Coronary artery (tissue), 2 donors: ENCODE results near the gene HS3ST1.
A peak's percentile ranks its signal among the peaks of the same experiment; 100 is the strongest.

Source experiments
- DNase-seq: peaks from one replicate; pipeline ENCODE4 v3.0.0-alpha.2; 2017; ENCODE audit warnings: low spot score
- H3K27ac ChIP-seq, 2 donors: fragments of 200-600 bp; sonication (generic); one replicate each; pipeline ENCODE4 v1.5.1; 2016 to 2019
- H3K4me3 ChIP-seq: fragments of 200-600 bp; sonication (generic); 2 replicates; pipeline ENCODE4 v1.5.1; 2016; ENCODE audit warnings: mild to moderate bottlenecking, moderate library complexity
- CTCF ChIP-seq: fragments of 200-600 bp; sonication (generic); IDR thresholded peaks from one replicate; pipeline ENCODE4 v1.5.1; 2019; ENCODE audit warnings: antibody characterized with exemption

Gene HS3ST1

GRCh38 chr4:11435557-11435956 lies 6.9 kb upstream of the HS3ST1 start:
- H3K27ac ChIP-seq: no peak overlapping the region
- no peak for TF ChIP-seq CTCF
- no peak for DNase-seq

GRCh38 chr4:11431111-11431510 lies 2.4 kb upstream of the HS3ST1 start:
- no peak for DNase-seq
- no peak for TF ChIP-seq CTCF
- H3K27ac ChIP-seq: no peak overlapping the region
- no peak overlapping the region for H3K4me3 ChIP-seq

More at GRCh38 chr4:11435557-11435956, 6.9 kb upstream of the HS3ST1 start:
- H3K4me3 ChIP-seq: no peak overlapping the region

- no peak overlapping the region for H3K27ac ChIP-seq
- no peak for DNase-seq
- H3K4me3 ChIP-seq: no peak overlapping the region
- no peak for TF ChIP-seq CTCF
Observed at GRCh38 chr4:11430536-11430935, 1.8 kb upstream of the HS3ST1 start.

GRCh38 chr4:11429699-11430045 lies 978 bp upstream of the HS3ST1 start:
- TF ChIP-seq CTCF: no peak
- no peak for DNase-seq
- Histone ChIP-seq H3K27ac (peak overlapping the region in 1 of 2 donors; percentile 12), H3K4me3 (peak overlapping the region; percentile 84)

GRCh38 chr4:11428899-11429698 lies 405 bp upstream of the HS3ST1 start:
- peak; percentile 65 for TF ChIP-seq CTCF
- peak; percentile 80 for DNase-seq
- Histone ChIP-seq H3K27ac (peak overlapping the region; percentile 35 to 76), H3K4me3 (peak overlapping the region; percentile 84)

GRCh38 chr4:11427121-11427996 lies 1.3 kb downstream of the HS3ST1 start:
- no peak for DNase-seq

More at GRCh38 chr4:11427121-11427996, 1.3 kb downstream of the HS3ST1 start:
- TF ChIP-seq CTCF: no peak
- peak overlapping the region; percentile 84 for H3K4me3 ChIP-seq
- H3K27ac ChIP-seq: no peak overlapping the region
